HEK293 (cell line): ENCODE data around the gene NAV2.

ENCODE experiments used
- CTCF ChIA-PET: fragments of 350-600 bp; formaldehyde crosslinking; extraction: SDS; loops from one replicate; lab custom pipeline; 2021; ENCODE audit warnings: antibody characterized with exemption; lab: Yijun Ruan, JAX
- POLR2A ChIA-PET: fragments of 300-600 bp; formaldehyde crosslinking; extraction: SDS; loops from one replicate; lab custom pipeline; 2020; ENCODE audit warnings: antibody characterized with exemption, inconsistent platforms; lab: Yijun Ruan, JAX
- H3K27ac ChIP-seq: fragments of 200-500 bp; sonication (Bioruptor generic); 2 replicates; pipeline ENCODE4 v1.5.1; 2014; ENCODE audit warnings: low read depth, low read length, control low read depth, inconsistent platforms; ENCODE audit errors: extremely low read depth
- H3K36me3 ChIP-seq, 2 experiments: fragments of 200-500 bp in 1 of 2; sonication (Bioruptor generic) in 1 of 2; 1 replicate in 1 of 2; 2 replicates in 1 of 2; pipeline ENCODE4 v1.5.1; 2014 to 2017; ENCODE audit warnings: inconsistent platforms in 2 of 2, low read length in 2 of 2; ENCODE audit not compliant: control insufficient read depth in 2 of 2, insufficient read depth in 1 of 2
- H3K4me1 ChIP-seq: fragments of 200-500 bp; sonication (Bioruptor generic); 2 replicates; pipeline ENCODE4 v1.5.1; 2014; ENCODE audit warnings: mild to moderate bottlenecking, low read length, inconsistent platforms; ENCODE audit not compliant: control insufficient read depth, insufficient read depth
- H3K4me3 ChIP-seq: 2 replicates; pipeline ENCODE4 v1.5.1; 2011; ENCODE audit warnings: low read depth, mild to moderate bottlenecking, control low read depth, low read length, moderate library complexity
- H3K9me3 ChIP-seq: fragments of 200-500 bp; sonication (Bioruptor generic); 2 replicates; pipeline ENCODE4 v1.5.1; 2014; ENCODE audit warnings: low read depth, low read length, inconsistent platforms; ENCODE audit not compliant: control insufficient read depth, insufficient read depth
- KLF1 ChIP-seq: fragments of 450-650 bp; formaldehyde crosslinking; IDR thresholded peaks from 2 replicates; pipeline ENCODE4 v1.5.1; 2016; ENCODE audit warnings: missing biosample characterization, missing genetic modification characterization
- OVOL3 ChIP-seq: fragments of 450-650 bp; formaldehyde crosslinking; IDR thresholded peaks from 2 replicates; pipeline ENCODE4 v1.5.1; 2016; ENCODE audit warnings: missing biosample characterization, missing genetic modification characterization
- ZNF132 ChIP-seq: fragments of 450-650 bp; formaldehyde crosslinking; IDR thresholded peaks from 2 replicates; pipeline ENCODE4 v1.5.1; 2017; ENCODE audit warnings: missing biosample characterization, missing genetic modification characterization, borderline replicate concordance
- ZNF174 ChIP-seq: fragments of 450-650 bp; formaldehyde crosslinking; IDR thresholded peaks from 2 replicates; pipeline ENCODE4 v1.5.0; 2017; ENCODE audit warnings: missing biosample characterization, mild to moderate bottlenecking, missing genetic modification characterization
- ZNF248 ChIP-seq: fragments of 450-650 bp; formaldehyde crosslinking; IDR thresholded peaks from 2 replicates; pipeline ENCODE4 v1.5.1; 2017; ENCODE audit warnings: missing biosample characterization, missing genetic modification characterization
- ZNF292 ChIP-seq: fragments of 450-650 bp; formaldehyde crosslinking; IDR thresholded peaks from 2 replicates; pipeline ENCODE4 v1.5.1; 2016; ENCODE audit warnings: low read depth, missing biosample characterization, missing genetic modification characterization, borderline replicate concordance
- ZNF433 ChIP-seq: fragments of 450-650 bp; formaldehyde crosslinking; IDR thresholded peaks from 2 replicates; pipeline ENCODE4 v1.5.1; 2016; ENCODE audit warnings: missing biosample characterization, missing genetic modification characterization, low read depth
- ZNF473 ChIP-seq: fragments of 450-650 bp; formaldehyde crosslinking; IDR thresholded peaks from 2 replicates; pipeline ENCODE4 v1.5.1; 2017; ENCODE audit warnings: missing biosample characterization, missing genetic modification characterization
- ZNF514 ChIP-seq: fragments of 450-650 bp; formaldehyde crosslinking; IDR thresholded peaks from 2 replicates; pipeline ENCODE4 v1.5.1; 2016; ENCODE audit warnings: missing biosample characterization, missing genetic modification characterization
- ZNF571 ChIP-seq: fragments of 450-650 bp; formaldehyde crosslinking; IDR thresholded peaks from 2 replicates; pipeline ENCODE4 v1.5.0; 2017; ENCODE audit warnings: missing biosample characterization, missing genetic modification characterization
- ZNF585B ChIP-seq: fragments of 450-650 bp; formaldehyde crosslinking; IDR thresholded peaks from 2 replicates; pipeline ENCODE4 v1.5.1; 2016; ENCODE audit warnings: missing biosample characterization, missing genetic modification characterization
- ZNF596 ChIP-seq: fragments of 450-650 bp; IDR thresholded peaks from 2 replicates; pipeline ENCODE4 v1.5.0; 2018; ENCODE audit warnings: missing biosample characterization, mild to moderate bottlenecking, missing genetic modification characterization, moderate library complexity
- ZNF660 ChIP-seq: fragments of 450-650 bp; IDR thresholded peaks from 2 replicates; pipeline ENCODE4 v1.5.1; 2018; ENCODE audit warnings: missing biosample characterization, mild to moderate bottlenecking, missing genetic modification characterization
- TF ChIP-seq, protein P1 (sequence below): fragments of 450-650 bp; formaldehyde crosslinking; IDR thresholded peaks from 2 replicates; pipeline ENCODE4 v1.5.1; 2016; ENCODE audit warnings: missing biosample characterization, missing genetic modification characterization, borderline replicate concordance
- TF ChIP-seq, protein P2 (sequence below): fragments of 450-650 bp; formaldehyde crosslinking; IDR thresholded peaks from 2 replicates; pipeline ENCODE4 v1.5.1; 2016; ENCODE audit warnings: missing biosample characterization, missing genetic modification characterization
- TF ChIP-seq, protein P3 (sequence below): fragments of 450-650 bp; formaldehyde crosslinking; optimal IDR thresholded peaks from 2 replicates; pipeline ENCODE3; 2016; ENCODE audit warnings: missing biosample characterization, mild to moderate bottlenecking, missing genetic modification characterization

Gene NAV2

DNA sequence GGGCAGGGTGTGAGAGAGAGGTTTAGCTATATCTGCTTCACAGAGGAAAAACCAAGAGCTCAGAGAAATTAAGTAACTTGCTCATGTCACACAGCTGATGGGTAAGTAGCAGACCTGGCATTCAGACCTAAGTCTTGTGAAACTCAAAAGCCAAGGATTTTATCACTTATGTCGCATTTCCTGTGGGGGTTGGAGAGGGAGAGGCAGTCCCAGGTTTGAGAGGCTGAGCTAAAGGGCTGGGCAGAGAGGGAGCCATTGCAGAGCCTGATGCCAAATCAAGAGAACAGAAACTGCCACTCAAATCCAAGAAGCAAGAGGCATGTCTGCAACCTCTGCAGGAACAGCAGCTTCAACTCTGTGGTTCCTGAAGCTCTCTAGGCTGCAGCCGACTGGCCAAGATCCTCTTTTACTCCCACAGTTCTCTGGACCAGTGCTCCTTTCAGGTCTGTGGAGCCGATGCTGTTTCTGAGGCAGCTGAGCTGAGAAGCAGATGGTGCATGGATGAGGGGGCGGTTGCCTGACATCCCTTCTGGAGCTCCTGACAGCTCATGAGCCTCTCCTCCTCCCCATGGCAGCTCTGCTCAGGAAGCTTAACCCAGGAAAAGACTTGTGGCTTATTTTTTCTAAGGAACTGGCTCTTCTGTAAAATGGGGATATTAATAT lies 47.6 kb upstream of the NAV2 start (continued):
- TF ChIP-seq, protein P1, sequence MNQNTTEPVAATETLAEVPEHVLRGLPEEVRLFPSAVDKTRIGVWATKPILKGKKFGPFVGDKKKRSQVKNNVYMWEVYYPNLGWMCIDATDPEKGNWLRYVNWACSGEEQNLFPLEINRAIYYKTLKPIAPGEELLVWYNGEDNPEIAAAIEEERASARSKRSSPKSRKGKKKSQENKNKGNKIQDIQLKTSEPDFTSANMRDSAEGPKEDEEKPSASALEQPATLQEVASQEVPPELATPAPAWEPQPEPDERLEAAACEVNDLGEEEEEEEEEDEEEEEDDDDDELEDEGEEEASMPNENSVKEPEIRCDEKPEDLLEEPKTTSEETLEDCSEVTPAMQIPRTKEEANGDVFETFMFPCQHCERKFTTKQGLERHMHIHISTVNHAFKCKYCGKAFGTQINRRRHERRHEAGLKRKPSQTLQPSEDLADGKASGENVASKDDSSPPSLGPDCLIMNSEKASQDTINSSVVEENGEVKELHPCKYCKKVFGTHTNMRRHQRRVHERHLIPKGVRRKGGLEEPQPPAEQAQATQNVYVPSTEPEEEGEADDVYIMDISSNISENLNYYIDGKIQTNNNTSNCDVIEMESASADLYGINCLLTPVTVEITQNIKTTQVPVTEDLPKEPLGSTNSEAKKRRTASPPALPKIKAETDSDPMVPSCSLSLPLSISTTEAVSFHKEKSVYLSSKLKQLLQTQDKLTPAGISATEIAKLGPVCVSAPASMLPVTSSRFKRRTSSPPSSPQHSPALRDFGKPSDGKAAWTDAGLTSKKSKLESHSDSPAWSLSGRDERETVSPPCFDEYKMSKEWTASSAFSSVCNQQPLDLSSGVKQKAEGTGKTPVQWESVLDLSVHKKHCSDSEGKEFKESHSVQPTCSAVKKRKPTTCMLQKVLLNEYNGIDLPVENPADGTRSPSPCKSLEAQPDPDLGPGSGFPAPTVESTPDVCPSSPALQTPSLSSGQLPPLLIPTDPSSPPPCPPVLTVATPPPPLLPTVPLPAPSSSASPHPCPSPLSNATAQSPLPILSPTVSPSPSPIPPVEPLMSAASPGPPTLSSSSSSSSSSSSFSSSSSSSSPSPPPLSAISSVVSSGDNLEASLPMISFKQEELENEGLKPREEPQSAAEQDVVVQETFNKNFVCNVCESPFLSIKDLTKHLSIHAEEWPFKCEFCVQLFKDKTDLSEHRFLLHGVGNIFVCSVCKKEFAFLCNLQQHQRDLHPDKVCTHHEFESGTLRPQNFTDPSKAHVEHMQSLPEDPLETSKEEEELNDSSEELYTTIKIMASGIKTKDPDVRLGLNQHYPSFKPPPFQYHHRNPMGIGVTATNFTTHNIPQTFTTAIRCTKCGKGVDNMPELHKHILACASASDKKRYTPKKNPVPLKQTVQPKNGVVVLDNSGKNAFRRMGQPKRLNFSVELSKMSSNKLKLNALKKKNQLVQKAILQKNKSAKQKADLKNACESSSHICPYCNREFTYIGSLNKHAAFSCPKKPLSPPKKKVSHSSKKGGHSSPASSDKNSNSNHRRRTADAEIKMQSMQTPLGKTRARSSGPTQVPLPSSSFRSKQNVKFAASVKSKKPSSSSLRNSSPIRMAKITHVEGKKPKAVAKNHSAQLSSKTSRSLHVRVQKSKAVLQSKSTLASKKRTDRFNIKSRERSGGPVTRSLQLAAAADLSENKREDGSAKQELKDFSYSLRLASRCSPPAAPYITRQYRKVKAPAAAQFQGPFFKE: no peak
- TF ChIP-seq ZNF596 (tag by site-specific recombination) (no peak), ZNF571 (tag by site-specific recombination) (no peak)

DNA sequence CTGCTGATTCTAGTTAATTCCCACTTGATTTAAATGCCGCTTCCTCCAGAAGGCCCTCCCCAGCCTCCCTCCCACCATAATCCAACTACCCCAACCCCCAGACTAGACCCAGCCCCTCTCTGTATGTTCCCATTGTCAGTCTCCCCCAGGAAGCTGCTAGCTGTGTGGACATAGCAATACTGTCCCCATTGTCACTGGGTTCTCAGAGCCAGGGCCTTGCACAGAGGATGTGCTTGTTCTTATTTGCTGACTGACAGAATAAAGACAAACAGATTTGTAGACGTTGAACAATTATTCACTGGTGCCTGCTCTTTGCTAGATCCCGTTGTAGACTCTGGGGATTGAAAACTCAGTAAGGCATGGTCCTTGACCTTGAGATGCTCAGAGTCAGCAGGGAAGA lies 45.7 kb upstream of the NAV2 start:
- POLR2A ChIA-PET: no interaction called here
- Histone ChIP-seq H3K4me1 (no peaks in the 10 kb centered on the region), H3K27ac (no peak overlapping the region)

DNA sequence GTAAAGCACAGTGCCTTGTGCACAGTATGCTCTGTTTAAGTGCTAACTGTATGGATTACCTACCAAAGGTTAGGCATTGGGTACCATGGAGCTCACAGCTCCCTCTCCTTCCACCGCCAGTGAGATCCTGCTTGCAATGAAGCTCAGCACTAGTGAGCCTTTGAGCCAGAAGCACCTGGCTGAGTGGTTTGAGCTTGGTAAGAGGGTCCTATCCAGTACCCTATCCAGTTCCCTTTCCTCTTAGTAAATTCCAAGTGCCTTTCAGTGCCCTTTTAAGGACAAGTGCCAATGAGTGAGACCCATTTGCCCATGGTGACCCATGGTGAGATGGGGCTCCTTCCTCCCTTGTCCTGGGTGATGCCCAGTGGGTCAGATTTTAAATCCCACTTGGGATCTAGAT lies 43.1 kb upstream of the NAV2 start:
- no peak for TF ChIP-seq ZNF514 (tag by site-specific recombination)
- no peak for TF ChIP-seq ZNF292 (tag by site-specific recombination)
- no peak for TF ChIP-seq OVOL3 (tag by site-specific recombination)
- TF ChIP-seq ZNF585B: no peak
- TF ChIP-seq, protein P2, sequence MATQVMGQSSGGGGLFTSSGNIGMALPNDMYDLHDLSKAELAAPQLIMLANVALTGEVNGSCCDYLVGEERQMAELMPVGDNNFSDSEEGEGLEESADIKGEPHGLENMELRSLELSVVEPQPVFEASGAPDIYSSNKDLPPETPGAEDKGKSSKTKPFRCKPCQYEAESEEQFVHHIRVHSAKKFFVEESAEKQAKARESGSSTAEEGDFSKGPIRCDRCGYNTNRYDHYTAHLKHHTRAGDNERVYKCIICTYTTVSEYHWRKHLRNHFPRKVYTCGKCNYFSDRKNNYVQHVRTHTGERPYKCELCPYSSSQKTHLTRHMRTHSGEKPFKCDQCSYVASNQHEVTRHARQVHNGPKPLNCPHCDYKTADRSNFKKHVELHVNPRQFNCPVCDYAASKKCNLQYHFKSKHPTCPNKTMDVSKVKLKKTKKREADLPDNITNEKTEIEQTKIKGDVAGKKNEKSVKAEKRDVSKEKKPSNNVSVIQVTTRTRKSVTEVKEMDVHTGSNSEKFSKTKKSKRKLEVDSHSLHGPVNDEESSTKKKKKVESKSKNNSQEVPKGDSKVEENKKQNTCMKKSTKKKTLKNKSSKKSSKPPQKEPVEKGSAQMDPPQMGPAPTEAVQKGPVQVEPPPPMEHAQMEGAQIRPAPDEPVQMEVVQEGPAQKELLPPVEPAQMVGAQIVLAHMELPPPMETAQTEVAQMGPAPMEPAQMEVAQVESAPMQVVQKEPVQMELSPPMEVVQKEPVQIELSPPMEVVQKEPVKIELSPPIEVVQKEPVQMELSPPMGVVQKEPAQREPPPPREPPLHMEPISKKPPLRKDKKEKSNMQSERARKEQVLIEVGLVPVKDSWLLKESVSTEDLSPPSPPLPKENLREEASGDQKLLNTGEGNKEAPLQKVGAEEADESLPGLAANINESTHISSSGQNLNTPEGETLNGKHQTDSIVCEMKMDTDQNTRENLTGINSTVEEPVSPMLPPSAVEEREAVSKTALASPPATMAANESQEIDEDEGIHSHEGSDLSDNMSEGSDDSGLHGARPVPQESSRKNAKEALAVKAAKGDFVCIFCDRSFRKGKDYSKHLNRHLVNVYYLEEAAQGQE (tag by site-specific recombination): no peak
- TF ChIP-seq ZNF660 (tag by site-specific recombination): no peak
- no peak for TF ChIP-seq ZNF132
- TF ChIP-seq KLF1 (tag by site-specific recombination): no peak
- TF ChIP-seq ZNF174 (tag by site-specific recombination): no peak
- no peak for TF ChIP-seq ZNF248 (tag by site-specific recombination)
- TF ChIP-seq, protein P1: no peak
- TF ChIP-seq ZNF473 (tag by site-specific recombination): no peak
- ChIA-PET CTCF (no interaction called here), POLR2A (no interaction called here)
- Histone ChIP-seq H3K4me1 (peaks cover 4% of the 10 kb centered on the region; the same call in 1 of the 2 replicates), H3K4me3 (no peak overlapping the region), H3K9me3 (no peaks in the 10 kb centered on the region), H3K36me3 (no peaks in the 10 kb centered on the region), H3K27ac (no peak overlapping the region)

More for the DNA sequence above, 45.7 kb upstream of the NAV2 start:
- Histone ChIP-seq H3K9me3 (no peaks in the 10 kb centered on the region), H3K4me3 (no peak overlapping the region), H3K36me3 (no peaks in the 10 kb centered on the region)
- CTCF ChIA-PET: no interaction called here
- TF ChIP-seq ZNF433 (tag by site-specific recombination): no peak
- TF ChIP-seq, protein P3, sequence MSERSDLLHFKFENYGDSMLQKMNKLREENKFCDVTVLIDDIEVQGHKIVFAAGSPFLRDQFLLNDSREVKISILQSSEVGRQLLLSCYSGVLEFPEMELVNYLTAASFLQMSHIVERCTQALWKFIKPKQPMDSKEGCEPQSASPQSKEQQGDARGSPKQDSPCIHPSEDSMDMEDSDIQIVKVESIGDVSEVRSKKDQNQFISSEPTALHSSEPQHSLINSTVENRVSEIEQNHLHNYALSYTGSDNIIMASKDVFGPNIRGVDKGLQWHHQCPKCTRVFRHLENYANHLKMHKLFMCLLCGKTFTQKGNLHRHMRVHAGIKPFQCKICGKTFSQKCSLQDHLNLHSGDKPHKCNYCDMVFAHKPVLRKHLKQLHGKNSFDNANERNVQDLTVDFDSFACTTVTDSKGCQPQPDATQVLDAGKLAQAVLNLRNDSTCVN (tag by site-specific recombination): no peak
